Prostate gland (tissue), 2 donors: ENCODE results near the gene SNRNP40. TPM values are rescaled to one million over a fixed set of nuclear protein-coding genes. Genes with fewer than 3 reads are reported as not detected.

Source experiments
- DNase-seq: peaks from one replicate; pipeline ENCODE4 v3.0.0-alpha.2; 2019; ENCODE audit warnings: low spot score
- H3K27ac ChIP-seq, 2 donors: fragments of 200-600 bp; sonication (generic); 2 replicates each; pipeline ENCODE4 v1.5.1; 2017 to 2019
- H3K27me3 ChIP-seq: fragments of 200-600 bp; sonication (generic); replicated peaks from 2 replicates; pipeline ENCODE4 v1.5.1; 2019; ENCODE audit not compliant: insufficient read depth
- H3K36me3 ChIP-seq, 2 donors: fragments of 200-600 bp; sonication (generic); 1 replicate in 1 of 2; 2 replicates in 1 of 2; pipeline versions ENCODE4 v1.5.1 to v1.8.1; 2017 to 2019
- H3K4me1 ChIP-seq: fragments of 200-600 bp; sonication (generic); replicated peaks from 2 replicates; pipeline ENCODE4 v1.5.1; 2019
- H3K4me3 ChIP-seq, 2 donors: fragments of 200-600 bp; sonication (generic); 2 replicates each; pipeline ENCODE4 v1.5.1; 2017 to 2019
- H3K9me3 ChIP-seq: fragments of 200-600 bp; sonication (generic); 2 replicates; pipeline ENCODE4 v1.5.1; 2017
- CTCF ChIP-seq, 4 experiments: fragments of 200-600 bp in 2 of 4; fragments of 450-650 bp in 2 of 4; sonication (generic) in 2 of 4; IDR thresholded peaks; 1 replicate in 3 of 4; 2 replicates in 1 of 4; pipeline ENCODE4 v1.5.1; 2016 to 2019; ENCODE audit warnings: antibody characterized with exemption in 4 of 4, mild to moderate bottlenecking in 2 of 4, moderate library complexity in 2 of 4
- POLR2A ChIP-seq: fragments of 450-650 bp; IDR thresholded peaks from one replicate; pipeline ENCODE4 v1.6.1; 2016; ENCODE audit warnings: antibody characterized with exemption, mild to moderate bottlenecking
- POLR2AphosphoS5 ChIP-seq: sonication (generic); formaldehyde crosslinking; IDR thresholded peaks from one replicate; pipeline ENCODE4 v1.6.1; 2017; ENCODE audit warnings: antibody characterized with exemption
- WGBS: methylation state at CpG from one replicate; pipeline ENCODE4 v1.1.5; 2018; 5-methylcytosine and 5-hydroxymethylcytosine counted together
- intact Hi-C: fragments of 100-400 bp; cut with DNase I; formaldehyde crosslinking; loops from one replicate; pipeline ENCODE4 v1.14.2; 2022
- total RNA-seq, 2 donors: library from RNA; depleted of rRNA; stranded (reverse); fragments of >200 nt; gene quantifications; one replicate each; pipeline ENCODE4 v1.1.0, GENCODE V29; 2016

The SNRNP40 gene
- total RNA-seq, 2 donors from 2014 or later = 58.7 to 65.4 TPM

- no peaks in the 10 kb centered on the region for H3K9me3 ChIP-seq
- H3K27ac ChIP-seq = no peak overlapping the region
- no peak for DNase-seq
- no peaks in the 10 kb centered on the region for H3K27me3 ChIP-seq
- H3K4me1 ChIP-seq = no peaks in the 10 kb centered on the region
- intact Hi-C loops = no loop called here
- no peak overlapping the region for H3K4me3 ChIP-seq
- H3K36me3 ChIP-seq = no peaks in the 10 kb centered on the region
- WGBS = 70% methylated on average over 3 of the region's 3 CpGs
- TF ChIP-seq CTCF (IDR thresholded peaks at IDR 0.05) = no peak
- no peak for TF ChIP-seq POLR2AphosphoS5
- no peak for TF ChIP-seq POLR2A
These were observed 66.2 kb downstream of the SNRNP40 start for GRCh38 chr1:31230378-31230777.

- Histone ChIP-seq H3K27ac (no peak overlapping the region), H3K36me3 (no peaks in the 10 kb centered on the region), H3K4me3 (no peak overlapping the region), H3K9me3 (no peaks in the 10 kb centered on the region), H3K27me3 (no peaks in the 10 kb centered on the region), H3K4me1 (no peaks in the 10 kb centered on the region)
- no peak for DNase-seq
- intact Hi-C loops = no loop called here
- TF ChIP-seq POLR2A = no peak
- TF ChIP-seq POLR2AphosphoS5 = no peak
- TF ChIP-seq CTCF (IDR thresholded peaks at IDR 0.05) = no peak
These were observed 67.6 kb downstream of the SNRNP40 start for GRCh38 chr1:31228986-31229385.

GRCh38 chr1:31227891-31228568 lies 68.6 kb downstream of the SNRNP40 start:
- intact Hi-C loops = no loop called here
- TF ChIP-seq CTCF (IDR thresholded peaks at IDR 0.05) (no peak), POLR2A (no peak), POLR2AphosphoS5 (no peak)
- Histone ChIP-seq H3K4me1 (no peaks in the 10 kb centered on the region), H3K27ac (no peak overlapping the region), H3K27me3 (no peaks in the 10 kb centered on the region), H3K4me3 (no peak overlapping the region), H3K36me3 (no peaks in the 10 kb centered on the region), H3K9me3 (no peaks in the 10 kb centered on the region)
- WGBS = 71% methylated on average over 5 of the region's 5 CpGs
- no peak for DNase-seq

- Histone ChIP-seq H3K27ac (no peak overlapping the region), H3K9me3 (no peaks in the 10 kb centered on the region), H3K4me1 (no peaks in the 10 kb centered on the region), H3K36me3 (no peaks in the 10 kb centered on the region), H3K4me3 (no peak overlapping the region), H3K27me3 (no peaks in the 10 kb centered on the region)
- intact Hi-C loops = no loop called here
- TF ChIP-seq POLR2A (no peak), POLR2AphosphoS5 (no peak), CTCF (IDR thresholded peaks at IDR 0.05) (no peak)
- DNase-seq = no peak
- WGBS = 28% methylated on average over 9 of the region's 9 CpGs
These were observed 72.5 kb downstream of the SNRNP40 start for GRCh38 chr1:31224068-31224467.

GRCh38 chr1:31222176-31222575 lies 74.4 kb downstream of the SNRNP40 start:
- Histone ChIP-seq H3K4me3 (no peak overlapping the region), H3K4me1 (no peaks in the 10 kb centered on the region), H3K27ac (no peak overlapping the region), H3K36me3 (no peaks in the 10 kb centered on the region), H3K27me3 (no peaks in the 10 kb centered on the region), H3K9me3 (no peaks in the 10 kb centered on the region)
- no peak for DNase-seq
- intact Hi-C loops = no loop called here
- 88% methylated on average over 3 of the region's 3 CpGs for WGBS
- no peak for TF ChIP-seq POLR2AphosphoS5
- TF ChIP-seq POLR2A = no peak
- no peak for TF ChIP-seq CTCF (IDR thresholded peaks at IDR 0.05)
